DOHH2 (cell line): ENCODE data around the gene KLHL26.

Source experiments
- H3F3A ChIP-seq: fragments of 200-600 bp; sonication (generic), shearing (Covaris generic); 2 replicates; pipeline ENCODE4 v1.6.0; 2016; ENCODE audit warnings: antibody characterized with exemption, mild to moderate bottlenecking; ENCODE audit not compliant: control insufficient read depth, insufficient read depth
- H3K27ac ChIP-seq: fragments of 200-600 bp; sonication (generic); 2 replicates; pipeline ENCODE4 v1.5.1; 2014; ENCODE audit warnings: low read depth, mild to moderate bottlenecking, low read length, moderate library complexity
- H3K27me3 ChIP-seq: fragments of 200-600 bp; sonication (generic); 2 replicates; pipeline ENCODE4 v1.6.1; 2014; ENCODE audit warnings: mild to moderate bottlenecking, low read length, mixed read lengths; ENCODE audit not compliant: control insufficient read depth
- H3K36me3 ChIP-seq: fragments of 200-600 bp; sonication (generic); 2 replicates; pipeline ENCODE4 v1.6.1; 2014; ENCODE audit warnings: mild to moderate bottlenecking, low read length, moderate library complexity, mixed read lengths; ENCODE audit not compliant: control insufficient read depth
- H3K4me1 ChIP-seq: fragments of 200-600 bp; sonication (generic); 2 replicates; pipeline ENCODE4 v1.6.1; 2014; ENCODE audit warnings: mild to moderate bottlenecking, low read length, mixed read lengths; ENCODE audit not compliant: control insufficient read depth
- H3K4me2 ChIP-seq: fragments of 200-600 bp; sonication (generic); 2 replicates; pipeline ENCODE4 v1.6.0; 2014; ENCODE audit warnings: mild to moderate bottlenecking, low read length, moderate library complexity
- H3K4me3 ChIP-seq: fragments of 200-600 bp; sonication (generic); 2 replicates; pipeline ENCODE4 v1.5.1; 2014; ENCODE audit warnings: mild to moderate bottlenecking, low read length, mixed read lengths
- H3K79me2 ChIP-seq: fragments of 200-600 bp; sonication (generic); 2 replicates; pipeline ENCODE4 v1.6.1; 2014; ENCODE audit warnings: mild to moderate bottlenecking, low read length, mixed read lengths; ENCODE audit not compliant: control insufficient read depth
- H3K9me2 ChIP-seq: fragments of 200-600 bp; sonication (generic); replicated peaks from 2 replicates; pipeline ENCODE4 v1.6.1; 2014; ENCODE audit warnings: mild to moderate bottlenecking, low read length, mixed read lengths; ENCODE audit not compliant: control insufficient read depth
- H3K9me3 ChIP-seq: fragments of 200-600 bp; sonication (generic); 2 replicates; pipeline ENCODE4 v1.6.1; 2014; ENCODE audit warnings: antibody characterized with exemption, low read length, mixed read lengths; ENCODE audit not compliant: control insufficient read depth, insufficient read depth
- H4K20me1 ChIP-seq: fragments of 200-600 bp; sonication (generic); 2 replicates; pipeline ENCODE4 v1.6.0; 2014; ENCODE audit warnings: low read depth, mild to moderate bottlenecking, antibody characterized with exemption, low read length, moderate library complexity; ENCODE audit not compliant: control insufficient read depth, insufficient read depth
- CTCF ChIP-seq: fragments of 200-600 bp; sonication (generic); IDR thresholded peaks from one replicate; pipeline ENCODE4 v1.5.1; 2014; ENCODE audit warnings: antibody characterized with exemption, mild to moderate bottlenecking, low read depth, low read length; ENCODE audit not compliant: poor library complexity, severe bottlenecking
- EZH2phosphoT487 ChIP-seq: fragments of 200-600 bp; sonication (generic); IDR thresholded peaks from 2 replicates; pipeline ENCODE4 v1.6.1; 2017; ENCODE audit warnings: borderline replicate concordance, mild to moderate bottlenecking, antibody characterized with exemption, low read length, moderate library complexity, mixed read lengths

The KLHL26 gene

GRCh38 chr19:18636969-18637629 lies at the start of gene KLHL26:
Gene KLHL26, plus strand, starts transcription at chr19:18637028. Its CDS starts 27 bp downstream, at chr19:18637055.
- H3K27ac ChIP-seq, result peak within 1 kb of the TSS; percentile 67
- H3F3A ChIP-seq, result no peaks in the 10 kb centered on the region
- peaks cover 37% of the 10 kb centered on the region for H3K79me2 ChIP-seq
- H4K20me1 ChIP-seq, result no peaks in the 10 kb centered on the region
- H3K9me3 ChIP-seq, result no peaks in the 10 kb centered on the region
- peaks cover 20% of the 10 kb centered on the region for H3K4me1 ChIP-seq
- H3K4me2 ChIP-seq, result peak within 1 kb of the TSS; percentile 89
- H3K36me3 ChIP-seq, result no peaks in the 10 kb centered on the region; the same call in 1 of the 2 replicates
- H3K9me2 ChIP-seq, result no peaks in the 10 kb centered on the region
- H3K4me3 ChIP-seq, result peak within 1 kb of the TSS; percentile 90
- TF ChIP-seq CTCF, result no peak
- no peak for TF ChIP-seq EZH2phosphoT487
- H3K27me3 ChIP-seq, result no peaks in the 10 kb centered on the region

GRCh38 chr19:18587561-18587960 lies 49.3 kb upstream of the KLHL26 start:
- H3K4me2 ChIP-seq, result peak overlapping the region; percentile 99

GRCh38 chr19:18587962-18588610 lies 48.7 kb upstream of the KLHL26 start:
- TF ChIP-seq EZH2phosphoT487, result no peak
- no peak for TF ChIP-seq CTCF
- H3F3A ChIP-seq, result peaks cover 19% of the 10 kb centered on the region
- H3K79me2 ChIP-seq, result peaks cover 18% of the 10 kb centered on the region
- no peaks in the 10 kb centered on the region for H3K27me3 ChIP-seq
- H3K4me3 ChIP-seq, result peak overlapping the region; percentile 91
- H3K4me2 ChIP-seq, result peak overlapping the region; percentile 99
- no peaks in the 10 kb centered on the region for H3K9me3 ChIP-seq
- H3K27ac ChIP-seq, result peak overlapping the region; percentile 86
- no peaks in the 10 kb centered on the region for H3K9me2 ChIP-seq
- H3K36me3 ChIP-seq, result peaks cover 22% of the 10 kb centered on the region
- H4K20me1 ChIP-seq, result no peaks in the 10 kb centered on the region
- H3K4me1 ChIP-seq, result peaks cover 54% of the 10 kb centered on the region

More at GRCh38 chr19:18587561-18587960, 49.3 kb upstream of the KLHL26 start:
- Histone ChIP-seq H3K9me3 (no peaks in the 10 kb centered on the region), H3K4me3 (peak overlapping the region; percentile 91), H3K4me1 (peaks cover 51% of the 10 kb centered on the region), H3K27ac (peak overlapping the region; percentile 86), H3K36me3 (peaks cover 22% of the 10 kb centered on the region), H3F3A (peaks cover 16% of the 10 kb centered on the region), H4K20me1 (no peaks in the 10 kb centered on the region), H3K27me3 (no peaks in the 10 kb centered on the region), H3K79me2 (peaks cover 18% of the 10 kb centered on the region), H3K9me2 (no peaks in the 10 kb centered on the region)
- TF ChIP-seq CTCF (no peak), EZH2phosphoT487 (no peak)
